Hematopoietic multipotent progenitor cell treated with erythropoietin and hydrocortisone succinate and interleukin-3 and kit ligand, for 17 days (in vitro differentiated cells): ENCODE measurements around the gene ZNF678.

ENCODE experiments used
- DNase-seq: peaks from one replicate; pipeline ENCODE4 v3.0.0-alpha.2; 2015; ENCODE audit warnings: low spot score

The ZNF678 gene

GRCh38 chr1:227563324-227564201 is at the start of gene ZNF678:
TSS of gene ZNF678 (plus strand) at chr1:227563556. CDS start at chr1:227650992, 87,436 bp downstream.
- DNase-seq, result peak; percentile 68

- DNase-seq, result no peak
These were observed 44.5 kb upstream of the ZNF678 start for GRCh38 chr1:227518876-227519275.

- no peak for DNase-seq
These were observed 41.6 kb upstream of the ZNF678 start for GRCh38 chr1:227521782-227522181.

- no peak for DNase-seq
These were observed 36.8 kb upstream of the ZNF678 start for GRCh38 chr1:227526524-227526923.

GRCh38 chr1:227532019-227532619 is 31.2 kb upstream of the ZNF678 start:
- no peak for DNase-seq

- no peak for DNase-seq
These were observed 22.9 kb upstream of the ZNF678 start for GRCh38 chr1:227540170-227541098.

GRCh38 chr1:227541129-227541528 is 22.2 kb upstream of the ZNF678 start:
- DNase-seq, result no peak

- DNase-seq, result no peak
These were observed 21.6 kb upstream of the ZNF678 start for GRCh38 chr1:227541796-227542152.

GRCh38 chr1:227542153-227543120 is 20.9 kb upstream of the ZNF678 start:
- DNase-seq, result peak; percentile 62

- no peak for DNase-seq
These were observed 19.9 kb upstream of the ZNF678 start for GRCh38 chr1:227543283-227544066.

- no peak for DNase-seq
These were observed 19.0 kb upstream of the ZNF678 start for GRCh38 chr1:227544067-227545050.

GRCh38 chr1:227545361-227545760 is 18.0 kb upstream of the ZNF678 start:
- DNase-seq, result no peak

- DNase-seq, result no peak
These were observed 17.3 kb upstream of the ZNF678 start for GRCh38 chr1:227546059-227546458.

GRCh38 chr1:227546598-227547309 is 16.6 kb upstream of the ZNF678 start:
- no peak for DNase-seq

- no peak for DNase-seq
These were observed 15.8 kb upstream of the ZNF678 start for GRCh38 chr1:227547310-227548118.

GRCh38 chr1:227548119-227548397 is 15.3 kb upstream of the ZNF678 start:
- DNase-seq, result no peak

GRCh38 chr1:227548448-227548847 is 14.9 kb upstream of the ZNF678 start:
- no peak for DNase-seq

- DNase-seq, result no peak
These were observed 13.5 kb upstream of the ZNF678 start for GRCh38 chr1:227549892-227550291.
